ENCODE data around the gene ADAMTS17.

The ADAMTS17 gene

GRCh38 chr15:100166313-100166712 is 175.5 kb downstream of the ADAMTS17 start:
- H3K4me3 ChIP-seq (ENCODE audit: low read length) = no peak overlapping the region
- no peak for DNase-seq (ENCODE audit: low read depth)
- no peak for TF ChIP-seq CTCF (conservative IDR thresholded peaks at IDR 0.05; ENCODE audit: low read length)

- no peak for TF ChIP-seq CTCF (conservative IDR thresholded peaks at IDR 0.05; ENCODE audit: low read length)
- H3K4me3 ChIP-seq (ENCODE audit: low read length) = no peak overlapping the region
- no peak for DNase-seq (ENCODE audit: low read depth)
These were observed 177.8 kb downstream of the ADAMTS17 start for GRCh38 chr15:100163961-100164360.

GRCh38 chr15:100160953-100161352 is 180.8 kb downstream of the ADAMTS17 start:
- no peak overlapping the region for H3K4me3 ChIP-seq (ENCODE audit: low read length)
- DNase-seq (ENCODE audit: low read depth) = no peak
- no peak for TF ChIP-seq CTCF (conservative IDR thresholded peaks at IDR 0.05; ENCODE audit: low read length)

- TF ChIP-seq CTCF (conservative IDR thresholded peaks at IDR 0.05; ENCODE audit: low read length) = no peak
- DNase-seq (ENCODE audit: low read depth) = no peak
- H3K4me3 ChIP-seq (ENCODE audit: low read length) = no peak overlapping the region
These were observed 182.3 kb downstream of the ADAMTS17 start for GRCh38 chr15:100159436-100159835.

GRCh38 chr15:100158356-100158755 is 183.4 kb downstream of the ADAMTS17 start:
- no peak for TF ChIP-seq CTCF (conservative IDR thresholded peaks at IDR 0.05; ENCODE audit: low read length)
- no peak for DNase-seq (ENCODE audit: low read depth)
- H3K4me3 ChIP-seq (ENCODE audit: low read length) = no peak overlapping the region

GRCh38 chr15:100156201-100156600 is 185.6 kb downstream of the ADAMTS17 start:
- no peak for TF ChIP-seq CTCF (conservative IDR thresholded peaks at IDR 0.05; ENCODE audit: low read length)
- no peak for DNase-seq (ENCODE audit: low read depth)
- H3K4me3 ChIP-seq (ENCODE audit: low read length) = no peak overlapping the region

- TF ChIP-seq CTCF (conservative IDR thresholded peaks at IDR 0.05; ENCODE audit: low read length) = no peak
- H3K4me3 ChIP-seq (ENCODE audit: low read length) = no peak overlapping the region
- DNase-seq (ENCODE audit: low read depth) = no peak
These were observed 187.4 kb downstream of the ADAMTS17 start for GRCh38 chr15:100154338-100154737.
